Choroid plexus epithelial cell (primary cell): Measurements from ENCODE around the gene KIF6.
A peak's percentile ranks its signal among the peaks of the same experiment; 100 is the strongest.

Source experiments
- DNase-seq: peaks from one replicate; pipeline ENCODE4 v3.0.0-alpha.2; 2010; ENCODE audit warnings: low read depth
- H3K4me3 ChIP-seq: 2 replicates; pipeline ENCODE4 v1.5.1; 2011; ENCODE audit warnings: low read depth, mild to moderate bottlenecking, control low read depth, low read length, moderate library complexity
- TF ChIP-seq, protein P1 (sequence below): conservative IDR thresholded peaks from 2 replicates; pipeline ENCODE4 v1.5.1; 2011; ENCODE audit warnings: low read depth, mild to moderate bottlenecking, control low read depth, inconsistent platforms, low read length, moderate library complexity

KIF6 gene

DNA sequence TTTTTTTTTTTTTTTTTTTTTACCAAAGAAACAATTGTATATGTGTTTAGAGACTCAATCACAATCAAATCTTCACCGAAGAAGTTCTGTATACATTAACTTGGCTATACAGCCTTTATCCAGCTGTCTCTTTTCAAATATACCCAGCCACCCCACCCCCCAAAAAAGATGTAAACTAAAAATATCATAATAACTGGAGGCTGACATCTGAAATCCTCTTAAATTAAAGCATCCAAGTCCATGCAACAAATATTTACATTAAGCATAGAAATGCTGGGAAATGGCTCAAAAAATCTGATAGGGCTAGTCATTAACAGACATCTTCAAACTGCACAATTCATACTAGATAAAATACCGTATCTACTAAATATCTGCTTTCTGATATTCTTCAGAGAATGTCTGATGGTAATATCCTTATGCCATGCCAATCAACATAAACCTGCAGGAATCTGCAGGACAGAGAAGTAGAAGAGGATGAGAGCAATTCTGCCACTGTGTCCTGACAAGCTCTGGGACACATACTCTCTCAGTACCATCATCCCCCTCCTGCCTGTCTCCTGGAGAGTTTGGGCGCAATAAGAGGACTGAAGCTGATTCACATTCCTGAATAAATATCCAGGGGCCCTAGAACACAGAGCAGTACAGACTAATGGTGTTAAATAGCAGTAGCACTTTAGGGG is 152.4 kb downstream of the KIF6 start:
- H3K4me3 ChIP-seq: no peak overlapping the region
- DNase-seq: no peak
- TF ChIP-seq, protein P1, sequence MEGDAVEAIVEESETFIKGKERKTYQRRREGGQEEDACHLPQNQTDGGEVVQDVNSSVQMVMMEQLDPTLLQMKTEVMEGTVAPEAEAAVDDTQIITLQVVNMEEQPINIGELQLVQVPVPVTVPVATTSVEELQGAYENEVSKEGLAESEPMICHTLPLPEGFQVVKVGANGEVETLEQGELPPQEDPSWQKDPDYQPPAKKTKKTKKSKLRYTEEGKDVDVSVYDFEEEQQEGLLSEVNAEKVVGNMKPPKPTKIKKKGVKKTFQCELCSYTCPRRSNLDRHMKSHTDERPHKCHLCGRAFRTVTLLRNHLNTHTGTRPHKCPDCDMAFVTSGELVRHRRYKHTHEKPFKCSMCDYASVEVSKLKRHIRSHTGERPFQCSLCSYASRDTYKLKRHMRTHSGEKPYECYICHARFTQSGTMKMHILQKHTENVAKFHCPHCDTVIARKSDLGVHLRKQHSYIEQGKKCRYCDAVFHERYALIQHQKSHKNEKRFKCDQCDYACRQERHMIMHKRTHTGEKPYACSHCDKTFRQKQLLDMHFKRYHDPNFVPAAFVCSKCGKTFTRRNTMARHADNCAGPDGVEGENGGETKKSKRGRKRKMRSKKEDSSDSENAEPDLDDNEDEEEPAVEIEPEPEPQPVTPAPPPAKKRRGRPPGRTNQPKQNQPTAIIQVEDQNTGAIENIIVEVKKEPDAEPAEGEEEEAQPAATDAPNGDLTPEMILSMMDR: no peak

DNA sequence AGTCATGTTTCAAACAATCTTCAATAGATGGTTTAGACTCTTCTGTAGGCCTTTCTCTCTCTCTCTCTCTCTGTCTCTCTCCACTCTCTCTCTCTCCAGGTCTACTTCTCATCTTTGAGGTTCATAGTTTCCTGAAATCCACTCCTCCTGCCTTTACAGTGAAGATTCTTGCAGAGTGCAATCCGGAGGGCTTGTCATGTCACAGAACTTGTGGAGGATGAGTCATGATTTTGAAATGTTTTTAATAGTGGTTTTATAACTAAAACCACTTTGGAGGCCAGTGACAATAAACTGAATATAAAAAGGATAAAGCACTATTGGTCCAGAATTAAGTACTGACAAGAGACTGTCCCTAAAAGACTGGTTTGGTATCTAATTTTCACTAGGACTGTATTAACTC is 156.3 kb downstream of the KIF6 start:
- TF ChIP-seq, protein P1: no peak
- peak; percentile 84 for DNase-seq

DNA sequence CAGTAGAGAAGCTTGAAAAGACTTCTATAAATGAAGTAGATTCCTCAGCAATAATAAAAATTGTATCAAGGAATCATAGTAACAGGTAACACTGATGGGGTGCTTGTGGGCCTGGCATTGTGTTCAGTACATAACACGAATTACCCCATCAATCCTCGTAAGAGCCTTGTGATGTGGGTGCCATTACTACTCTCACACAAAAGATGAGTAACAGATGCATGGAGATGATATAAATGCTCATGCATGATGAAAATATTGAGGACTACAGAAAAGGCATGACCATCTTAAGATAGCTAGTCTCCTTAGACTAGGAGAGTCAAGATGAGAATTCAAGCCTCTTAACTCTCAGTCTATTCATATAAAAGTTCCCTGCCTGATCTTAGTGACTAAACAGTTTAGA is 158.1 kb downstream of the KIF6 start:
- no peak overlapping the region for H3K4me3 ChIP-seq
- no peak for DNase-seq
- TF ChIP-seq, protein P1: no peak

More for the DNA sequence above, 156.3 kb downstream of the KIF6 start:
- H3K4me3 ChIP-seq: no peak overlapping the region

DNA sequence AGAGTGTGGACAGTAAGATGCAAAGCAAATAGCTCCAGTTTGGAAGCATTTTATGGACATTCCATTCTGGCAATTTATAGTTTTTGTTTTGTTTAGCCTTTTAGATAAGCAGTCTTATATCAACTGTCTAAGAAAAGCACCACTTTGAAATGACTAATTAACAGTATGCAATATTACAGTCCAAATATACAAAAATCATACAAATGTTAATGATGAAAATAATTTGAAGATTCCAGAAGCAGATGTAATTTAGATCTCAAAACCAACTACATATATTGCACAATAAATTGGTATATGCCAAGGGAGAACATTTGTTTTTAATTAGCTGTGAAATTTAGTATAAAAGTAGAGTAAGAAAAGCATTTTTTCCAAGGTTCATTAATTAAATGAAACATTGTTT is 158.8 kb downstream of the KIF6 start:
- DNase-seq: no peak
- no peak overlapping the region for H3K4me3 ChIP-seq
- TF ChIP-seq, protein P1: no peak

DNA sequence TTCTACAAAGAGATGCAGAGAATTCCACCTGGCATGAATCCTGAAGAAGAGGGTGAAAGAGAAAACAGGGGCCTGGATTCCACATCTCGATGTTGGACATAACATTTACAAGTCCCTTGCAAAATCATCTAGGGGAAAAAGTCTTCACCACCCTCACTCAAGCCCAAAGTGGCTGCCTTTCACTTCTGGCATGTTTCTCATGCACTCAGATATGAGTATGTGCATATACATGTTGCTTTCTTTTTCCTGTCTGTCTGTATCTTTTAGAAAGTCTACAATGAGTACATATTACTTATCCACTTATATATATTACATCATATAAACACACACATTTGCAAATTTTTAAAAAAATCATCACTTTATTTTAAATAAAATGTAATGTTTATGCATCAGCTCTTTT is 159.3 kb downstream of the KIF6 start:
- no peak for DNase-seq
- TF ChIP-seq, protein P1: no peak
- no peak overlapping the region for H3K4me3 ChIP-seq

DNA sequence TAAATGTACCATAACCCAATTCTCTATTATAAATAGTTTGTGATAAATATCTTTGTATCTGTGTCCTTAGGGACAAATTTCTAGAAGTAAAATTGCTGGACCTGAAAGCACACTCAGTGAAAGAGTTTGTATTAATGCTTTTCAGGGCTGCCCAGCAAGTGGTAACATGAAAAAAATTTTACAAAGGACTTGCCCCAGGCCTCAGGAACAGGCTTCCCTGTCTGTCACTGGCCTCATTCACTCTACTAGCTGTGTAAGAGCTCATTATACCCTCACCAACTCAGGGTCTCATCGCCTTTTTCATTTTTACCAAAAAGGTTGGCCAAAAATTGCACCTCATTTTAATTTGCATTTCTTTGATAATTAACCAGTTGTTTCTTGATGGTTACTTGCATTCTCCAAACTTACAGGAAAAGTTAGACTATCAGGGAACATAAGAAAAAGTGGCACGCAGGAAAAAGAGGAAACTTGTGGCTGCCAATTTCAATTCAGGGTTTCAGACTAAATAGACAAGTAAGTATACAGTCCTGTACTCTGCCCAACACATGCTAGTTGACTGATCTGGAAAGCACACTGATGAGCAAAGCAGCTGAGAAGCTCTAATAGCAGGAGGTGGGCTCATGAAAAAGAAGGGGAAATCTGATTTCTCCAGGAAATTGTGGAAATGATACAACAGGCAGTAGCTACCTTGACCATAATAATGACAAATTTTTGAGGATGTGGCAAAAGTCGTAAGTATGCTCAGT is 161.5 kb downstream of the KIF6 start:
- TF ChIP-seq, protein P1: no peak
- DNase-seq: no peak
- H3K4me3 ChIP-seq: no peak overlapping the region
